Measurements from ENCODE around the gene GATAD2B. TPM values are rescaled to one million over a fixed set of nuclear protein-coding genes. Genes with fewer than 3 reads are reported as not detected.
"Not testable (repeated sequence)": the region's sequence is repeated elsewhere in the genome, so short reads cannot be mapped to it uniquely, and the experiment has no call there.

Gene GATAD2B
- total RNA-seq, 1 experiment from 2014 or later: 4.6 TPM

GRCh38 chr1:153842006-153842471 lies 80.7 kb downstream of the GATAD2B start:
- Histone ChIP-seq H3K9me3 (replicated peaks) (0 out of 2 replicates have a peak, but pooled peaks cover 2% of the 10 kb centered on the region), H3K4me3 (no peak overlapping the region), H3K4me1 (replicated peaks) (no peaks in the 10 kb centered on the region), H3K27me3 (replicated peaks) (no peaks in the 10 kb centered on the region), H3K36me3 (no peaks in the 10 kb centered on the region), H3K27ac (no peak overlapping the region)
- DNase-seq (ENCODE audit: low read depth in 1 of 2, low spot score in 2 of 2): no peak

- H3K36me3 ChIP-seq: no peaks in the 10 kb centered on the region
- 0 out of 2 replicates have a peak, but pooled peaks cover 2% of the 10 kb centered on the region for H3K9me3 ChIP-seq (replicated peaks)
- H3K4me1 ChIP-seq (replicated peaks): no peaks in the 10 kb centered on the region
- H3K27ac ChIP-seq: no peak overlapping the region
- DNase-seq (ENCODE audit: low read depth in 1 of 2, low spot score in 2 of 2): no peak
- no peak overlapping the region for H3K4me3 ChIP-seq
- no peaks in the 10 kb centered on the region for H3K27me3 ChIP-seq (replicated peaks)
Observed at GRCh38 chr1:153841463-153841994, 81.2 kb downstream of the GATAD2B start.

- H3K9me3 ChIP-seq (replicated peaks); H3K4me1 ChIP-seq (replicated peaks); H3K36me3 ChIP-seq; DNase-seq (ENCODE audit: low read depth in 1 of 2, low spot score in 2 of 2); H3K27me3 ChIP-seq (replicated peaks); H3K27ac ChIP-seq; H3K4me3 ChIP-seq: not testable (repeated sequence)
Observed at GRCh38 chr1:153840774-153841173, 82.0 kb downstream of the GATAD2B start.

GRCh38 chr1:153833968-153834367 lies 88.8 kb downstream of the GATAD2B start:
- H3K36me3 ChIP-seq; H3K4me3 ChIP-seq; DNase-seq (ENCODE audit: low read depth in 1 of 2, low spot score in 2 of 2); H3K9me3 ChIP-seq (replicated peaks); H3K27me3 ChIP-seq (replicated peaks); H3K4me1 ChIP-seq (replicated peaks); H3K27ac ChIP-seq: not testable (repeated sequence)

GRCh38 chr1:153833171-153833570 lies 89.6 kb downstream of the GATAD2B start:
- H3K9me3 ChIP-seq (replicated peaks): no peaks in the 10 kb centered on the region

GRCh38 chr1:153832293-153832692 lies 90.5 kb downstream of the GATAD2B start:
- H3K27me3 ChIP-seq (replicated peaks): no peaks in the 10 kb centered on the region
- no peaks in the 10 kb centered on the region for H3K4me1 ChIP-seq (replicated peaks)
- DNase-seq (ENCODE audit: low read depth in 1 of 2, low spot score in 2 of 2): no peak
- H3K9me3 ChIP-seq (replicated peaks): no peaks in the 10 kb centered on the region
- H3K27ac ChIP-seq: no peak overlapping the region
- no peak overlapping the region for H3K4me3 ChIP-seq
- peaks cover 17% of the 10 kb centered on the region for H3K36me3 ChIP-seq

More at GRCh38 chr1:153833171-153833570, 89.6 kb downstream of the GATAD2B start:
- Histone ChIP-seq H3K4me1 (replicated peaks) (no peaks in the 10 kb centered on the region), H3K27me3 (replicated peaks) (no peaks in the 10 kb centered on the region), H3K27ac (no peak overlapping the region), H3K36me3 (peaks cover 8% of the 10 kb centered on the region), H3K4me3 (no peak overlapping the region)
- no peak for DNase-seq (ENCODE audit: low read depth in 1 of 2, low spot score in 2 of 2)

GRCh38 chr1:153831026-153831425 lies 91.7 kb downstream of the GATAD2B start:
- Histone ChIP-seq H3K27me3 (replicated peaks) (no peaks in the 10 kb centered on the region), H3K4me1 (replicated peaks) (no peaks in the 10 kb centered on the region), H3K9me3 (replicated peaks) (no peaks in the 10 kb centered on the region), H3K4me3 (no peak overlapping the region), H3K36me3 (peaks cover 25% of the 10 kb centered on the region), H3K27ac (no peak overlapping the region)
- DNase-seq (ENCODE audit: low read depth in 1 of 2, low spot score in 2 of 2): no peak

- Histone ChIP-seq H3K4me3 (no peak overlapping the region), H3K36me3 (peaks cover 24% of the 10 kb centered on the region), H3K27me3 (replicated peaks) (no peaks in the 10 kb centered on the region), H3K9me3 (replicated peaks) (no peaks in the 10 kb centered on the region; the same call in 1 of the 2 replicates), H3K4me1 (replicated peaks) (no peaks in the 10 kb centered on the region), H3K27ac (no peak overlapping the region)
- DNase-seq (ENCODE audit: low read depth in 1 of 2, low spot score in 2 of 2): no peak
Observed at GRCh38 chr1:153827168-153827964, 95.4 kb downstream of the GATAD2B start.

GRCh38 chr1:153818876-153819275 lies 103.9 kb downstream of the GATAD2B start:
- Histone ChIP-seq H3K36me3 (peaks cover 48% of the 10 kb centered on the region), H3K4me3 (no peak overlapping the region), H3K27me3 (replicated peaks) (no peaks in the 10 kb centered on the region), H3K4me1 (replicated peaks) (no peaks in the 10 kb centered on the region), H3K9me3 (replicated peaks) (no peaks in the 10 kb centered on the region; the same call in 1 of the 2 replicates), H3K27ac (no peak overlapping the region)
- no peak for DNase-seq (ENCODE audit: low read depth in 1 of 2, low spot score in 2 of 2)

- H3K4me1 ChIP-seq (replicated peaks): no peaks in the 10 kb centered on the region
- no peak overlapping the region for H3K4me3 ChIP-seq
- H3K27ac ChIP-seq: no peak overlapping the region
- DNase-seq (ENCODE audit: low read depth in 1 of 2, low spot score in 2 of 2): no peak
- H3K36me3 ChIP-seq: peaks cover 67% of the 10 kb centered on the region
- H3K27me3 ChIP-seq (replicated peaks): no peaks in the 10 kb centered on the region
- no peaks in the 10 kb centered on the region for H3K9me3 ChIP-seq (replicated peaks)
Observed at GRCh38 chr1:153816283-153816889, 106.4 kb downstream of the GATAD2B start.

- Histone ChIP-seq H3K9me3 (replicated peaks) (no peaks in the 10 kb centered on the region), H3K27me3 (replicated peaks) (no peaks in the 10 kb centered on the region), H3K36me3 (peaks cover 18% of the 10 kb centered on the region), H3K27ac (no peak overlapping the region), H3K4me3 (no peak overlapping the region), H3K4me1 (replicated peaks) (peaks cover 9% of the 10 kb centered on the region)
- no peak for DNase-seq (ENCODE audit: low read depth in 1 of 2, low spot score in 2 of 2)
Observed at GRCh38 chr1:153805886-153806719, 116.7 kb downstream of the GATAD2B start.

GRCh38 chr1:153805042-153805745 lies 117.6 kb downstream of the GATAD2B start:
- Histone ChIP-seq H3K9me3 (replicated peaks) (no peaks in the 10 kb centered on the region), H3K27ac (no peak overlapping the region), H3K27me3 (replicated peaks) (no peaks in the 10 kb centered on the region), H3K36me3 (peaks cover 9% of the 10 kb centered on the region), H3K4me3 (no peak overlapping the region), H3K4me1 (replicated peaks) (peaks cover 9% of the 10 kb centered on the region)
- DNase-seq (ENCODE audit: low read depth in 1 of 2, low spot score in 2 of 2): peak; percentile 62 to 79

GRCh38 chr1:153804112-153804511 lies 118.7 kb downstream of the GATAD2B start:
- DNase-seq (ENCODE audit: low read depth in 1 of 2, low spot score in 2 of 2): no peak
- H3K36me3 ChIP-seq: peaks cover 4% of the 10 kb centered on the region; the same call in 1 of the 2 replicates
- peaks cover 9% of the 10 kb centered on the region for H3K4me1 ChIP-seq (replicated peaks)
- H3K9me3 ChIP-seq (replicated peaks): no peaks in the 10 kb centered on the region
- no peak overlapping the region for H3K27ac ChIP-seq
- H3K4me3 ChIP-seq: no peak overlapping the region
- no peaks in the 10 kb centered on the region for H3K27me3 ChIP-seq (replicated peaks)

Measured in SJSA1 (cell line).